GM21367 (cell line): ENCODE results near the gene PELI1.
A peak's percentile ranks its signal among the peaks of the same experiment; 100 is the strongest.
"Not testable (repeated sequence)": the region's sequence is repeated elsewhere in the genome, so short reads cannot be mapped to it uniquely, and the experiment has no call there.

Experiments
- ATAC-seq: cut with Tn5 transposase; IDR thresholded peaks from one replicate; pipeline ENCODE4 v1.9.1; 2021; ENCODE audit not compliant: unreplicated experiment

The PELI1 gene

DNA sequence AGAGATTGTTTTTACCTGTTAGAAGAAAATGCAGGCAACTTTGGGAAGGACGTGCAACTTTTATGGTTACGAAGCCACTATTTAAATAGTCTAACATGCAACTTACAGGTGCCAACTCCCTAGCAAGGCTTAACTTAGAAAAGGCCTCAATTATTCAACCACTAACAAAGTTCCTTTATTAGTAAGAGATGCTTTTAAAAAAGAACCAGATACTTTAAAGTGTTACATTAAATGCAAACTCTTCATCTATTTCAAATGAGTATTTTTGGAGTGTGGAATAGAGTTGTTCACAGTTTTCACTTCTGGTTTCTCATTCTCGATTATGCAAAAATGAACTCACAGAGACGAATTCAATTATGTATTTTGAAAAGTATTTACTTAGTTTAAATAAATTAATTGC lies 51.7 kb downstream of the PELI1 start:
- peak; percentile 69 for ATAC-seq

- ATAC-seq = no peak
Observed at GRCh38 chr2:64090264-64090663, 54.0 kb downstream of the PELI1 start.

GRCh38 chr2:64086347-64087082 lies 57.7 kb downstream of the PELI1 start:
- no peak for ATAC-seq

DNA sequence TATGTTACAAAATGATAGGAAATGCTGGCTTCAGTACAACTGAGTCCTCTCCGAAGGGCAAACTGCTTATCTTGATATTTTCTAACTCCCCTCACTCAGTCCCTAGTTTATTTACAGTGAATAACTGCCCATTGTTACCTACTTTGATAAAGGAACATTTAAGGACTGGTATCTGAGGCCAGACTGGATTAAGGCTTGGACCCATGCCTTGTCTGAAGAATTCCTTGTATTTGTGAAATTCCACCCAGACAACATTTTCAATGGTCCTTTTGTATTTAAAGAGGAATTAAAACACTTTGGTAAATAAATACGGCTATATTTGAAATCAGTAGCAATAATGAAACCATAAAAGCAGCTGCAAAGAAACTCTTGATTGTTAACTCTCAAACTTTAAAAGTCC lies 58.3 kb downstream of the PELI1 start:
- ATAC-seq = no peak

DNA sequence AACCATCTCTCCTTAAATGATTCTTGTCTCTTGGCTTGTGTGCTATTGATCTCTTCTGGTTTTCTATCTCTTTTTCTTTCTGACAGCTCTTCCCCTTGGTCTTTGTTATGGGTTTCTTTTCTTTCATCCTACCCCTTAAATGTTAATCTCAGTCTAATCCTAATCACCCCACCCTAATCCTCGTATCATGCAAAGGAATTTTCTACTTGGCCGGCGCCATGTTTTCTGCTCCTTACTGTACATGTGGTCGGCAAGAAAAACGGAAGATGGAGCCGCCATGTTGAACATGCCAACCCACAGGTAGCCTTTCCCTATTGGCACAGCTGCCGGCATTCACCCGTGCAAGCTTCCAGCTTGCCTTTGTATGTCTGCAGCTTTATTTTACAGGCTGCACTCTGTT lies 63.2 kb downstream of the PELI1 start:
- ATAC-seq = no peak

GRCh38 chr2:64080179-64080578 lies 64.0 kb downstream of the PELI1 start:
- no peak for ATAC-seq

DNA sequence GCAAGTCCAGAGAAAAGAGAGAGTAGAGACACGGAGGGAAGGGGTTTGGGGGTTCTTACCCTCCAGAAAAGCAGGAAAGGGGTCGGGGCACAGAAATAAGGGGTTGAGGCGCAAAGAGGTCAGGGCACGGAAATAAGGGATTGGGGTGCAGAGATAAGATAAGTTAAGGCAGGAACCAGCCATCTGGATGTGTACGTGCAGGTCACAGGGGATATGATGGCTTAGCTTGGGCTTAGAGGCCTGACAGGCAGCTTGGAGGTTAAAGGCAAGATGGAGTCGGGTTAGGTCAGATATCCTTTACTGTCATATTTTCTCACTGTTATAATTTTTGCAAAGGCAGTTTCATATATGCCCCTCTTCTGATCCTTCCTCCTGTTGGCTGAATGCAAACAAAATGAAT lies 64.5 kb downstream of the PELI1 start:
- not testable (repeated sequence) for ATAC-seq

DNA sequence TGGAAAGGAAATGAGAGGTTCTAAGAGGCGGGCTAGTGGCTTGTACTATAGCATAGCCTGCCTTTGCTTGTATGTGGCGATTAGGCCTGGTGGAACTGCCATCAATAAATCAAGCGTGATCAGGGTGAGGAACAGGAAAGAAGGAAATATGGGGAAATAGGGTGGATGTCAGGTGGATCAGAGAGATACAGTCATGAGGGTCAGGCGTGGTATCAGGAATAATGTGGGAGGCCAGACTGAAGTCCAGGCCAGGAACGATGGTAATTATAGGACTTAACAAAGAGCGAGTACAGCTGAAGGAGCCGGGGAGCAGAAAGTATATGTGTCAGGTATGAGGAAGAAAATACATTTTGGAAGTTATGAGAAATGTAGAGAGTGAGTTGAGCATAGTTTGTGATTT lies 67.4 kb downstream of the PELI1 start:
- not testable (repeated sequence) for ATAC-seq

- not testable (repeated sequence) for ATAC-seq
Observed at GRCh38 chr2:64074616-64075015, 69.6 kb downstream of the PELI1 start.

DNA sequence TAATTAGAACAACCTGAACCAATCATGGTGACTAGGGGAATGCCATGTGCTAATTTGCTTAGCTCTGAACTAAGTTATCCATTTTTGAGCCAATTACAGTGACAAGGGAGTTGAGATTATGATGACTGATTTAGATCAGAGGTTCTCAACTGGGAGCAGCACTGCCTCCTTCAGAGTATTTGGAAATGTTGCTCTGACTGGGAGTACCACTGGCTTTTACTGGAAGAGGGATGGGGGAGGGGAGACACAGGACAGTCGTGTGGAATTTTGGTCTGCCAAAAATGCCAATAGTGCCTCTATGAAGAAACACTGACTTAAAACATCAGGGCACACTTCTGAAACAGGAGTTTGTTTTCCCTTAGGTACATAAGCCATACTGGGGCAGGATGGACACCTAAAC lies 76.9 kb downstream of the PELI1 start:
- ATAC-seq = no peak

DNA sequence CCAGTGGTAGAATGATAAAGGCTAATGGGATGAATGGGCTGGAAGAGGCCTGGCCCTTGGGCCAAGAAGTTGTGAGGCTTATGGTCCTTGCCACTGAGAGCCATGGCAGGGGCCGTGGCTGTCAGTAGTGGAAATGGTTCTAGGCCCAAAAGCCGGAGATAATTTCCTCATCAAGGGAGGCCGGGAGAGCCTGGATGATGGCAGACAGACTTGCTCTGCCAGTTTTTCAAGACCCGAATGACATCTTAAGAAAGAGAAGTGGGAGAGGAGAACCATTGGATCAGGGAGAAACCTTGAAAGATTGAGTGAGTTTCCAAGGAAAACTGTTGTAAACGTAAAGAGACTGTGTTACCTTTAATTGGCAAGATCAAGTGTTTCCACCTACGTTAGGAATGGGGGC lies 78.7 kb downstream of the PELI1 start:
- no peak for ATAC-seq

DNA sequence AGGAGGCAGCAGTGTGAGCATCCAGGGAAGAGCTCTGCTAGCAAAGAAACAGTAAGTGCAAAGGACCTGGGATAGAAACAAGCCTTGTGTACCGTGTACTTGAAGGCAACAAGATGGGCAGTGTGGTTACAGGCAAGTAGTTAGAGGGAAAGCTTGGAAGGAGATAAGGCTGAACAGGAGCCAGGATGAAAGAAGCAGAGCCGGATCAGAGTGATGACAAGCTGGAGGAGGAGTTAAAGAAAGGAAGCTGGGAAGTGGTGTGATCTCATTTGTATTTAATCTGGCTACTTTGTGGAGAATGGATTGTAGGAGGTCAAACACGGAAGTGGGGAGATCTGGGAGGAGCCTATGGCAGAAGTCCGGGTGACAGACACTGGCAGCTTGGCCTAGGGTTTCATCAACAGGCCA lies 80.3 kb downstream of the PELI1 start:
- ATAC-seq = no peak

GRCh38 chr2:64063454-64063853 lies 80.8 kb downstream of the PELI1 start:
- no peak for ATAC-seq

GRCh38 chr2:64062840-64063239 lies 81.4 kb downstream of the PELI1 start:
- ATAC-seq = peak; percentile 54

GRCh38 chr2:64059270-64059669 lies 85.0 kb downstream of the PELI1 start:
- no peak for ATAC-seq

DNA sequence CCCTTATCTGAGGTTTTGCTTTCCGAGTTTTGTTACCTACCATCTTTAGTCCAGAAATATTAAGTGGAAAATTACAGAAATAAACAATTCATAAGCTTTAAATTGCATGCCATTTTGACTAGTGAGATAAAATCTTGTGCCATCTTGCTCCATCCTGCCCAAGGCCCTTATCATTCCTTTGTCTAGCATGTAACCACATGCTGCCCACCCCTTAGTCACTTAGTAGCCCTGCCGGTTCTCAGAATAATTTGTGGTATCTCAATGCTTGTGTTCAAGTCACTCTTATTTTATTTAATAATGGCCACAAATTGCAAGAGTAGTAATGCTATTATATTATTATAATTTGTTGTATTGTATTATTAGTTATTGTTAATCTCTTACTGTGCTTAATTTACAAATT lies 88.2 kb downstream of the PELI1 start:
- no peak for ATAC-seq

DNA sequence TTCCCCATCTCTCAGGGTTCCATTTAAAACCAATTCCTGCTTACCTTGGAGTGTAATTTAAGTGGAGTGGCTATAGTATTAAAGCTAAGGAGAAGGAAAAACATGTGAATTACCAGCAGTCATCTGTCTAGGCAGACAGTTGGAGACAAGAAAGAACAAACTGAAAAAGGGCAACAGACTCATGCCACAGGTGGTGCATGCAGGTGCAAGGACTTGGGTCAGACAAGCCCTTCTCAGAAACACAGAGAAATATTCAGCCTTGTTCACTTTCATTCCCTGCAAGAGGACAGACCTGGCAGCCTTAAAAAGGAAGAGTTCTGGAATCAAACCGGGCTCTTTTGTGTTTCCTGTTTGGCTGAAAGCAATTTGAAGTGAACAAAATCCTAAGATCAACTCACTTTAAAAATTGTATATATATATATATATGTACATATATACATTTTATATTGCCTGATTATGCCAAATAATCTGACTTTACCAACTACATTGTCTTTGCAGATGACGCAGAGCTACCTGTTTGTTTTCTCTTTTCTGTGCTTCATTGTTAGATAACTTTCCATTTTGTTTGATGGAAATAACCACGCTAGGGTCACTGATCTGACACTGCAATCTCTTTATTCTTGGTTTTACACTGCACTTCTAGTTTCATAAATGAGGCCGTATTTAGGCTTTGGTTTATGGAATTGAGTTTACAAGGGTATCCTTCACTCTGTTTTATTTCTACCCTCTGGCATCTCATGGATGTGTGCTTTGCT lies 89.9 kb downstream of the PELI1 start:
- ATAC-seq = no peak

DNA sequence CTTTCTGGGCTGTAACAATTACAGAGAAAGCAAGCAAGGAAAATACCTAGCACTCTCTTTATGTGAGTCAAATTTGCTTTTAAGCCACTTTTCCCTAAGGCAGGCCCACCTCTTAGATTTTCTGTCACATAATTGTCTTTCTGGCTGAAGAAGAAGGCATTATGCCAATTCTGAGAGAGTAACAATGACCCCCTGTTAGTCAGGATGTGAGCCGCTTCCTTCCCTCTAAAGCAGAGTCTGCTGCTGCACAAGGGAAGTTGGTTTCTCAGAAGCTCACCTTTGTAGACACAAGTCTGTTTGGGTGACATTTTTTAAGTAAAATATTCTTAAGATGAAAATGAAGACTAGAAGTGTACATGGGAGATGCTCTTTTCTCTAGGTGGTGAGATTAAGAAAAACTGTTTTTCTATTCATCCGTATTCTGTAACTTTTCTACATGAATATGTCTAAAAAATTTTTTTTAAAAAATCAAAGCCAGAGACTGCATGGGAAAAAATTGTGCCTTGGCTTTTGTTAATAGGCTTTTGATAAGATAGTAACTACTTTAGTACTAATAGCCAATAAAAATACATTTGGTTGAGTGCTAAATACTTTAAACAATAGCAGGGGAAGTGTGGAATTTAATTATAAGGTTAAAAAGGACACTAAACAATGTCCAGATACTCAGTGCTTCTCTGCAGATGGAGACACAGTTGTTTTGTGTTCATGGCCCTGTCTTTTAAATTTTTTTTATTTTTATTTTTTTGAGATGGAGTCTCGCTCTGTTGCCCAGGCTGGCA lies 91.6 kb downstream of the PELI1 start:
- ATAC-seq = no peak

DNA sequence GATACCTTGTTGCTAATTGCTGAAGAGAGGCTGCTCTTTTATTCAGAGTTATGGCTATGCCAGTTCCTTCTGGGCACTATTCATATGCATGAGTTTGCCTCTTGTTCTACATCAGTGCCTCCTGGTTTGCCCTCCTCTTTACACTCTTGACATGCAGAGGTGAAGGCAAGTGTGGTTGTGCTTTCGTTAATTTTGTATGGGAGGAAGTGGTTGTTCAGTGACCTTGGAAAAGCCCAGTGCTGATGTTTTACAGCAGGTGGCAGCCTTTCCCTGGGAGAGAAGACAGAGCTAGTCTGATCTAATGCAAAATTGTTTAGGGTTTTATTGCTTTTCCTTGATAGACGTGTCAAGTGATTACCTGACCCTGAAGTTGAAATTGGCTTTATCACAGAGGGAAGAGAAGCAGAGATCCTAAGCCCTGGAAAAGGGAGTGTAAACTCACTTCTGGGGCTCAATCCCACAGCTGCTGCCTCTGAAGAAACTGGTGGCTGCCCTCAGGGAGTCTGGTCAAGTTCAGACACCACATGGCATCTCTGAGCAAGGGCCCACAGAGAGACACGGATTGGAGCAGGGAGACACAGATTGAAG lies 94.5 kb downstream of the PELI1 start:
- ATAC-seq = peak; percentile 72

DNA sequence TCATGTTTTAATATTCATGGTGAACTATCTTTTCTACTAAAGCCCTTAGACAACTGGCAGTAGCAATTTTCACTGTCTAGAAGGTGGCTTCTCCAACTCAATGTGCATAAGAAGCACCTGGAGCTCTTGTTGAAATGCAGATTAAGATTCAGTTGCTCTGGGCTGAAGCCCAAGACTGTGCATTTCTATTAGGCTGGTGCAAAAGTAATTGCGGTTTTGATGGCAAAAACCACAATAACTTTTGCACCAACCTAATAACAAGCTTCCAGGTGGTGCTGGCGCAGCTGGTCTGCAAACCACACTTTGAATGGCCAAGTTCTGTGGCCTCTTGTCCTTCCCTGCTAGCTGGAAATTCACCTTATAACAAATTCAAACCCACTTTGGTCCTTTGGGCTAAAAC lies 98.3 kb downstream of the PELI1 start:
- no peak for ATAC-seq
